Neural progenitor cell (in vitro differentiated cells): ENCODE data around the gene PPM1H. TPM values are rescaled to one million over a fixed set of nuclear protein-coding genes. Genes with fewer than 3 reads are reported as not detected.

ENCODE experiments used
- DNase-seq: peaks from one replicate; pipeline ENCODE4 v3.0.0-alpha.2; 2016; ENCODE audit warnings: low spot score
- H2AFZ ChIP-seq: fragments of 200-600 bp; sonication (generic); replicated peaks from 2 replicates; pipeline ENCODE4 v1.6.1; 2016; ENCODE audit warnings: antibody characterized with exemption
- H3F3A ChIP-seq: fragments of 200-600 bp; sonication (generic); 2 replicates; pipeline ENCODE4 v1.6.1; 2016; ENCODE audit warnings: antibody characterized with exemption, low read depth
- H3K27ac ChIP-seq: fragments of 200-600 bp; sonication (generic); 2 replicates; pipeline ENCODE4 v1.5.1; 2016; ENCODE audit warnings: mild to moderate bottlenecking
- H3K27me3 ChIP-seq: fragments of 200-600 bp; sonication (generic); 2 replicates; pipeline ENCODE4 v1.6.1; 2016; ENCODE audit warnings: mild to moderate bottlenecking, moderate library complexity
- H3K36me3 ChIP-seq: fragments of 200-600 bp; sonication (generic); 2 replicates; pipeline ENCODE4 v1.5.1; 2016
- H3K4me1 ChIP-seq: fragments of 200-600 bp; sonication (generic); 2 replicates; pipeline ENCODE4 v1.6.1; 2016; ENCODE audit warnings: mixed run types
- H3K4me2 ChIP-seq: fragments of 200-600 bp; sonication (generic); 2 replicates; pipeline ENCODE4 v1.6.1; 2016
- H3K4me3 ChIP-seq: fragments of 200-600 bp; sonication (generic); 2 replicates; pipeline ENCODE4 v1.5.1; 2016
- H3K79me2 ChIP-seq: fragments of 200-600 bp; sonication (generic); 2 replicates; pipeline ENCODE4 v1.6.1; 2016; ENCODE audit warnings: low read depth
- H3K9ac ChIP-seq: fragments of 200-600 bp; sonication (generic); 2 replicates; pipeline ENCODE4 v1.6.1; 2016
- H3K9me3 ChIP-seq: fragments of 200-600 bp; sonication (generic); 2 replicates; pipeline ENCODE4 v1.5.1; 2016; ENCODE audit warnings: low read depth
- H4K20me1 ChIP-seq: fragments of 200-600 bp; sonication (generic); 2 replicates; pipeline ENCODE4 v1.6.1; 2016; ENCODE audit warnings: low read depth
- H3K27ac Mint-ChIP-seq: 3 replicates; pipeline ENCODE4 v1.8.0; 2021; ENCODE audit warnings: mixed read lengths
- H3K27me3 Mint-ChIP-seq: 2 replicates; pipeline ENCODE4 v1.8.0; 2022; ENCODE audit warnings: low read depth, mild to moderate bottlenecking, inconsistent platforms, moderate library complexity, mixed read lengths; ENCODE audit not compliant: insufficient read depth
- H3K36me3 Mint-ChIP-seq: 3 replicates; pipeline ENCODE4 v1.8.0; 2021; ENCODE audit warnings: mixed read lengths
- H3K4me1 Mint-ChIP-seq: 3 replicates; pipeline ENCODE4 v1.8.0; 2021; ENCODE audit warnings: mixed read lengths
- H3K4me3 Mint-ChIP-seq: 3 replicates; pipeline ENCODE4 v1.8.0; 2021; ENCODE audit warnings: mild to moderate bottlenecking, moderate library complexity, mixed read lengths
- H3K9me3 Mint-ChIP-seq: 3 replicates; pipeline ENCODE4 v1.8.0; 2020; ENCODE audit warnings: mixed read lengths
- CTCF ChIP-seq: fragments of 200-600 bp; sonication (generic); IDR thresholded peaks from 2 replicates; pipeline ENCODE4 v1.5.1; 2017; ENCODE audit warnings: antibody characterized with exemption, mild to moderate bottlenecking
- EZH2 ChIP-seq: fragments of 200-600 bp; sonication (generic); IDR thresholded peaks from 2 replicates; pipeline ENCODE4 v1.6.1; 2017; ENCODE audit warnings: antibody characterized with exemption, mild to moderate bottlenecking, moderate library complexity
- EZH2phosphoT487 ChIP-seq: fragments of 200-600 bp; sonication (generic); IDR thresholded peaks from 2 replicates; pipeline ENCODE4 v1.6.1; 2017; ENCODE audit warnings: antibody characterized with exemption
- total RNA-seq: library from RNA; depleted of rRNA; stranded (reverse); fragments of >200 nt; gene quantifications from 2 replicates; pipeline ENCODE4 v1.2.3, GENCODE V29; 2015; ENCODE audit warnings: low replicate concordance

Gene PPM1H
- total RNA-seq, 1 donor from 2014 or later = 4.6 TPM

GRCh38 chr12:62799766-62800406 lies 135.1 kb downstream of the PPM1H start:
- Mint-ChIP-seq H3K36me3 (peaks cover 2% of the 10 kb centered on the region), H3K4me3 (no peak overlapping the region), H3K9me3 (no peaks in the 10 kb centered on the region), H3K27me3 (peaks cover 2% of the 10 kb centered on the region), H3K27ac (no peak overlapping the region), H3K4me1 (peaks cover 48% of the 10 kb centered on the region)
- Histone ChIP-seq H3K4me2 (no peak overlapping the region), H3K9me3 (no peaks in the 10 kb centered on the region), H3F3A (no peaks in the 10 kb centered on the region), H4K20me1 (no peaks in the 10 kb centered on the region), H3K4me1 (peaks cover 8% of the 10 kb centered on the region), H3K27ac (no peak overlapping the region), H3K4me3 (no peak overlapping the region), H3K79me2 (no peaks in the 10 kb centered on the region), H3K36me3 (no peaks in the 10 kb centered on the region), H2AFZ (no peak overlapping the region), H3K9ac (no peak overlapping the region), H3K27me3 (no peaks in the 10 kb centered on the region)
- DNase-seq = no peak
- no peak for TF ChIP-seq CTCF
- no peak for TF ChIP-seq EZH2phosphoT487
- no peak for TF ChIP-seq EZH2

DNA sequence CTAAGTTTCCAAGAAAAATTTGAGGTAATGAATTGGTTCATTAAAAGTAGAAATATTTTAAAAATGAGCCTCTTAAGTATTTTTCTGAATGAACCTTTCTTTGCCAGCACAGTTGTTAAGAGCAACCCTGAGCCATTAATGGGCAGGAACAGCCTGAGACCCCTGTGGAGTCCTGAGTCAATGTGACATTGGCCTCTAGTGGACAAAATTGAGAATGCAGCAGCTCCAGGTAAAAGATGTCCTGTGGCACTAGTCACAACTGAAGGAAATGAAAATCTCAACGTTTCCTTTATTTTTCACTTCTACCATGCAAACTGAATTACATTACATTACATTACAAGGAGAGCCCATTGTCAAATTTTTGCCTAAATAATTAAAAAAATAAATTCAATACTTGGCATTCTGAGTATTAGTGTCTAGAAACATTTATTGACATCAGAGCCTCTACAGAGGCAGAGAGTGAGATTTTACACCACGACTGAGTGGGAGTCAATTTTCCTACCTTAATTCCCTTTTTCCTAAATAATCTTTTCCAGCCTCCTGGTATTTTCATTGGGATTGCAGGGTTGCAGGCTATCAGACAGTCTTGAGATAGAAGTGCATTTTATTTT lies 135.7 kb downstream of the PPM1H start:
- Histone ChIP-seq H3K9me3 (no peaks in the 10 kb centered on the region), H3K27ac (no peak overlapping the region), H3K4me3 (no peak overlapping the region), H3K4me2 (no peak overlapping the region), H3F3A (no peaks in the 10 kb centered on the region), H4K20me1 (no peaks in the 10 kb centered on the region), H3K36me3 (no peaks in the 10 kb centered on the region), H2AFZ (peak overlapping the region; percentile 58), H3K27me3 (no peaks in the 10 kb centered on the region), H3K4me1 (peaks cover 13% of the 10 kb centered on the region), H3K9ac (no peak overlapping the region), H3K79me2 (no peaks in the 10 kb centered on the region)
- peaks cover 2% of the 10 kb centered on the region for H3K27me3 Mint-ChIP-seq
- no peak overlapping the region for H3K4me3 Mint-ChIP-seq
- no peaks in the 10 kb centered on the region for H3K9me3 Mint-ChIP-seq
- peak; percentile 92 for DNase-seq
- TF ChIP-seq CTCF (peak; percentile 95), EZH2 (no peak), EZH2phosphoT487 (no peak)
- H3K36me3 Mint-ChIP-seq = peaks cover 2% of the 10 kb centered on the region
- peaks cover 53% of the 10 kb centered on the region for H3K4me1 Mint-ChIP-seq
- no peak overlapping the region for H3K27ac Mint-ChIP-seq

DNA sequence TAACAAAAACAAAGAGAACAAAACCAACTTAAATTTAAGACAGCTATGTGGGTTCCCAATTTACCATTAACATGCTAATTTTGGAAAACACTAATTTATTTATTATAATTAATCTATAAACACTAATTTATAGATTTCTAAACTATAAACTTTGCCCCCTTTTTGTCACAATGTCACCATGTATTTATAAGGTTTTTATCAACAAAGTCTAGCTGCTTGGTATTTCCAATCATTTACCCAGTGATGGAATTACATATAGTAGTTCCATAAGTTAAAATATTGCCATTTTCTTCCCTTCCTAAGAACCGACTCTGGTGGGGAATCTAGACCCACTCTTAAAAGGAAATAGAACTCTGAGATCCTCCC lies 140.7 kb downstream of the PPM1H start:
- Mint-ChIP-seq H3K36me3 (peaks cover 3% of the 10 kb centered on the region), H3K4me3 (peak overlapping the region; percentile 41), H3K27ac (peak overlapping the region; percentile 50), H3K9me3 (peaks cover 3% of the 10 kb centered on the region), H3K27me3 (peaks cover 2% of the 10 kb centered on the region), H3K4me1 (peaks cover 47% of the 10 kb centered on the region)
- Histone ChIP-seq H3K27me3 (no peaks in the 10 kb centered on the region), H3K9ac (no peak overlapping the region), H3K4me1 (peaks cover 20% of the 10 kb centered on the region), H3K36me3 (no peaks in the 10 kb centered on the region), H2AFZ (peak overlapping the region; percentile 89), H4K20me1 (no peaks in the 10 kb centered on the region), H3K9me3 (no peaks in the 10 kb centered on the region), H3K4me3 (no peak overlapping the region), H3K79me2 (no peaks in the 10 kb centered on the region), H3K27ac (no peak overlapping the region), H3K4me2 (no peak overlapping the region), H3F3A (peaks cover 3% of the 10 kb centered on the region)
- no peak for DNase-seq
- no peak for TF ChIP-seq EZH2phosphoT487
- no peak for TF ChIP-seq EZH2
- TF ChIP-seq CTCF = no peak
